Mammary epithelial cell (primary cell): Measurements from ENCODE around the gene GDAP2.

Experiments used
- CTCF ChIP-seq, 2 donors: IDR thresholded peaks in 1 of 2; conservative IDR thresholded peaks in 1 of 2; 2 replicates each; pipeline ENCODE4 v1.5.1; 2011 to 2012; ENCODE audit warnings: inconsistent platforms in 2 of 2, low read length in 2 of 2, mild to moderate bottlenecking in 2 of 2, control low read depth in 1 of 2, low read depth in 1 of 2; ENCODE audit not compliant: insufficient read depth in 1 of 2; ENCODE audit errors: extremely low read depth in 1 of 2
- EZH2 ChIP-seq: IDR thresholded peaks from 2 replicates; pipeline ENCODE4 v1.6.1; 2012; ENCODE audit warnings: low read length, inconsistent platforms, borderline replicate concordance

- TF ChIP-seq CTCF (conservative IDR thresholded peaks at IDR 0.05 in 1 of 2, IDR thresholded peaks at IDR 0.05 in 1 of 2; ENCODE audit: extremely low read depth in 1 of 2, insufficient read depth in 1 of 2, low read depth in 1 of 2, low read length in 2 of 2) (no peak), EZH2 (no peak)
Observed at GRCh38 chr1:117817629-117818028, 111.8 kb downstream of the GDAP2 start.
